CD4-positive, alpha-beta T cell (primary cell): ENCODE results near the gene SCARB1. TPM values are rescaled to one million over a fixed set of nuclear protein-coding genes. Genes with fewer than 3 reads are reported as not detected.

ENCODE experiments used
- ATAC-seq: fragments of 200-7000 bp; cut with Tn5 transposase; one replicate; pipeline ENCODE4 v1.10.0; 2022; ENCODE audit warnings: mild to moderate bottlenecking; ENCODE audit not compliant: poor library complexity
- CTCF ChIA-PET: fragments of 350-600 bp; sonication (Branson Sonifier 250); formaldehyde crosslinking; loops from one replicate; lab custom pipeline; 2021; ENCODE audit warnings: antibody characterized with exemption, inconsistent platforms; lab: Charles Lee
- POLR2A ChIA-PET: fragments of 350-600 bp; sonication (Branson Sonifier 250); formaldehyde crosslinking; loops from one replicate; lab custom pipeline; 2021; ENCODE audit warnings: antibody characterized with exemption, inconsistent platforms; lab: Charles Lee
- DNase-seq, 14 experiments: peaks; one replicate each; pipeline ENCODE4 v3.0.0-alpha.2; 2013 to 2020; ENCODE audit warnings: mixed read lengths in 2 of 14
- H3K27ac ChIP-seq, 2 donors: one replicate each; pipeline versions ENCODE4 v1.5.1 to v1.7.0; 2013; ENCODE audit warnings: low read length in 2 of 2, low read depth in 1 of 2, mild to moderate bottlenecking in 1 of 2
- H3K27me3 ChIP-seq, 2 experiments: 1 replicate in 1 of 2; 2 replicates in 1 of 2; pipeline versions ENCODE4 v1.6.1 to v1.7.0; 2013; ENCODE audit warnings: low read length in 2 of 2, control low read depth in 1 of 2, mild to moderate bottlenecking in 1 of 2, moderate library complexity in 1 of 2; ENCODE audit not compliant: insufficient read depth in 2 of 2, control insufficient read depth in 1 of 2
- H3K36me3 ChIP-seq: one replicate; pipeline ENCODE4 v1.6.1; 2013; ENCODE audit warnings: low read length, control low read depth; ENCODE audit not compliant: insufficient read depth
- H3K4me1 ChIP-seq: one replicate; pipeline ENCODE4 v1.6.1; 2013; ENCODE audit warnings: low read length, control low read depth; ENCODE audit not compliant: insufficient read depth
- H3K4me3 ChIP-seq: one replicate; pipeline ENCODE4 v1.5.1; 2013; ENCODE audit warnings: mild to moderate bottlenecking, low read length, moderate library complexity
- H3K9me3 ChIP-seq, 2 experiments: 1 replicate in 1 of 2; 2 replicates in 1 of 2; pipeline versions ENCODE4 v1.6.1 to v1.7.0; 2013; ENCODE audit warnings: low read length in 2 of 2, mild to moderate bottlenecking in 2 of 2, control low read depth in 1 of 2, moderate library complexity in 1 of 2; ENCODE audit not compliant: control insufficient read depth in 1 of 2, insufficient read depth in 1 of 2
- H3K27ac Mint-ChIP-seq: one replicate; pipeline ENCODE4 v1.8.0; 2020; ENCODE audit warnings: mixed read lengths
- H3K27me3 Mint-ChIP-seq: one replicate; pipeline ENCODE4 v1.8.0; 2021; ENCODE audit warnings: mixed read lengths
- H3K36me3 Mint-ChIP-seq: one replicate; pipeline ENCODE4 v1.8.0; 2021; ENCODE audit warnings: low read depth, mixed read lengths
- H3K4me1 Mint-ChIP-seq: one replicate; pipeline ENCODE4 v1.8.0; 2021; ENCODE audit warnings: low read depth, mixed read lengths
- H3K4me3 Mint-ChIP-seq: one replicate; pipeline ENCODE4 v1.8.0; 2020; ENCODE audit warnings: mild to moderate bottlenecking, mixed read lengths
- H3K9me3 Mint-ChIP-seq: one replicate; pipeline ENCODE4 v1.8.0; 2020; ENCODE audit warnings: mixed read lengths
- intact Hi-C, 2 experiments: fragments of 100-400 bp; cut with DNase I in 1 of 2; cut with micrococcal nuclease in 1 of 2; formaldehyde crosslinking; loops; one replicate each; pipeline versions ENCODE4 v1.15.1 to v1.9.0; 2023 to 2025; cut with DNase I, micrococcal nuclease
- total RNA-seq, 174 experiments: library from RNA in 2 of 174; stranded (reverse) in 2 of 174; gene quantifications; one replicate each; pipeline ENCODE4 v1.2.3 and lab custom pipeline; 2021 to 2026
- TF ChIP-seq, protein P1 (sequence below): fragments of 200-600 bp; IDR thresholded peaks from one replicate; pipeline ENCODE4 v1.8.0; 2022; ENCODE audit warnings: antibody characterized with exemption, mild to moderate bottlenecking

The SCARB1 gene
- total RNA-seq, 2 experiments from 2014 or later: 2.3 to 3.7 TPM

GRCh38 chr12:124739953-124740561, 123.6 kb downstream of the SCARB1 start:
- peaks cover 0 to 12% of the 10 kb centered on the region in 2 experiments for H3K9me3 ChIP-seq
- ATAC-seq: no peak
- TF ChIP-seq, protein P1, sequence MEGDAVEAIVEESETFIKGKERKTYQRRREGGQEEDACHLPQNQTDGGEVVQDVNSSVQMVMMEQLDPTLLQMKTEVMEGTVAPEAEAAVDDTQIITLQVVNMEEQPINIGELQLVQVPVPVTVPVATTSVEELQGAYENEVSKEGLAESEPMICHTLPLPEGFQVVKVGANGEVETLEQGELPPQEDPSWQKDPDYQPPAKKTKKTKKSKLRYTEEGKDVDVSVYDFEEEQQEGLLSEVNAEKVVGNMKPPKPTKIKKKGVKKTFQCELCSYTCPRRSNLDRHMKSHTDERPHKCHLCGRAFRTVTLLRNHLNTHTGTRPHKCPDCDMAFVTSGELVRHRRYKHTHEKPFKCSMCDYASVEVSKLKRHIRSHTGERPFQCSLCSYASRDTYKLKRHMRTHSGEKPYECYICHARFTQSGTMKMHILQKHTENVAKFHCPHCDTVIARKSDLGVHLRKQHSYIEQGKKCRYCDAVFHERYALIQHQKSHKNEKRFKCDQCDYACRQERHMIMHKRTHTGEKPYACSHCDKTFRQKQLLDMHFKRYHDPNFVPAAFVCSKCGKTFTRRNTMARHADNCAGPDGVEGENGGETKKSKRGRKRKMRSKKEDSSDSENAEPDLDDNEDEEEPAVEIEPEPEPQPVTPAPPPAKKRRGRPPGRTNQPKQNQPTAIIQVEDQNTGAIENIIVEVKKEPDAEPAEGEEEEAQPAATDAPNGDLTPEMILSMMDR: no peak
- POLR2A ChIA-PET: no interaction called here
- no peaks in the 10 kb centered on the region for H3K27me3 Mint-ChIP-seq
- H3K4me1 Mint-ChIP-seq: peaks cover 18% of the 10 kb centered on the region
- no peaks in the 10 kb centered on the region for H3K27me3 ChIP-seq
- H3K27ac Mint-ChIP-seq: no peak overlapping the region
- CTCF ChIA-PET: no interaction called here
- H3K36me3 Mint-ChIP-seq: no peaks in the 10 kb centered on the region
- H3K4me3 ChIP-seq: no peak overlapping the region
- no peaks in the 10 kb centered on the region for H3K36me3 ChIP-seq
- DNase-seq: no peak
- H3K9me3 Mint-ChIP-seq: no peaks in the 10 kb centered on the region
- intact Hi-C loops: no loop called here
- H3K27ac ChIP-seq: no peak overlapping the region
- no peak overlapping the region for H3K4me3 Mint-ChIP-seq
- H3K4me1 ChIP-seq: peaks cover 27% of the 10 kb centered on the region

- Histone ChIP-seq H3K36me3 (no peaks in the 10 kb centered on the region), H3K27me3 (no peaks in the 10 kb centered on the region), H3K9me3 (peaks cover 0 to 12% of the 10 kb centered on the region in 2 experiments), H3K4me1 (peaks cover 33% of the 10 kb centered on the region), H3K27ac (no peak overlapping the region), H3K4me3 (no peak overlapping the region)
- ChIA-PET POLR2A (no interaction called here), CTCF (no interaction called here)
- TF ChIP-seq, protein P1: no peak
- H3K27me3 Mint-ChIP-seq: no peaks in the 10 kb centered on the region
- no peak for ATAC-seq
- H3K9me3 Mint-ChIP-seq: no peaks in the 10 kb centered on the region
- no peak overlapping the region for H3K27ac Mint-ChIP-seq
- peaks cover 29% of the 10 kb centered on the region for H3K4me1 Mint-ChIP-seq
- no peak for DNase-seq
- intact Hi-C loops: no loop called here
- H3K4me3 Mint-ChIP-seq: no peak overlapping the region
- H3K36me3 Mint-ChIP-seq: no peaks in the 10 kb centered on the region
These were observed 124.8 kb downstream of the SCARB1 start for GRCh38 chr12:124738636-124739467.

DNA sequence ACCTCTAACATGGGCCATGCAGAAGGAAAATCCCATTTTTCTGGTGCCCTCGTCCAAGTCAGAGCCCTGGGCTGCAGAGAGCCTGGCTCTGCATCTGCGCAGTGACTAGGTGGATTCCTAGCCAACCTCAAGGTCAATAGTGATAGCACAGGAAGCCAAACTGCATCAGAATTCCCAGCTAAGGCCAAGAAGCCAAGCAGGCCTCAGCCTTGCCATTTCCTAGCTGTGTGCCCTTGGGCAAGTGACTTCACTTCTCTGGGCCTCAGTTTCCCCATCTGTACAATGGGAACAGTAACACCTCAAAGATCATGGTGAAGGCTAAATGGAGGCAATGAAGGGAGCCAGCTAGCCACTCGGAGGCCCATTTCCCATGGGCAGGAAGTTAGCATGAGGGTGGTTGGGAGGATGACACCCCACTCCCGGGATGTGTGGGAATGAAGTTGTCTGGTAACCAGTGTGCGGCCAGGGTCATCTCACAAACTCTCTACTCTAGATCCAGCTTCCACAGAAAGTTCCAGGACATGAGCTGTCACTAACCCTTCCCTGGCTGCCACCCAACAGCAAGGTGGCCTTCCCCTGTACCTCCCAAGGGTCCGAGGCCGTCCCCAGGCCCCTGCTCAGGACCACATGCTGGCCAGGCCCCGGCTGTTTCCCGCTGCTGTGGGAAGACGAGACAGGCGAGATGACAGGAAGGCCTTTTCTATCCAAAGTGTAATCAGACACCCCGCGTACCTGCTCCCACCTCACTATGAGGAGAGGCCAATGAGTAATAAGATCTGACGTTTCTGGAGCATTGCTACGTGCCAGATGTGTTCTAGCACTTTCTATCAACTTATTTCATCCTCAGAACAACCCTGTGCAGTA, 125.7 kb downstream of the SCARB1 start:
- DNase-seq (no peak), ATAC-seq (no peak)
- Histone ChIP-seq H3K4me3 (no peak overlapping the region), H3K36me3 (no peaks in the 10 kb centered on the region), H3K9me3 (peaks cover 0 to 12% of the 10 kb centered on the region in 2 experiments), H3K27me3 (no peaks in the 10 kb centered on the region), H3K4me1 (peaks cover 33% of the 10 kb centered on the region), H3K27ac (no peak overlapping the region)
- H3K27ac Mint-ChIP-seq: no peak overlapping the region
- POLR2A ChIA-PET: no interaction called here
- no peaks in the 10 kb centered on the region for H3K27me3 Mint-ChIP-seq
- no peaks in the 10 kb centered on the region for H3K36me3 Mint-ChIP-seq
- intact Hi-C loops: no loop called here
- CTCF ChIA-PET: no interaction called here
- TF ChIP-seq, protein P1: no peak
- H3K9me3 Mint-ChIP-seq: no peaks in the 10 kb centered on the region
- peaks cover 29% of the 10 kb centered on the region for H3K4me1 Mint-ChIP-seq
- H3K4me3 Mint-ChIP-seq: no peak overlapping the region
